Measurements from ENCODE around the gene MAD1L1.

MAD1L1 gene

GRCh38 chr7:1946025-1946772 lies 286.5 kb downstream of the MAD1L1 start:
- no peak for DNase-seq

- DNase-seq, result no peak
These were observed 287.2 kb downstream of the MAD1L1 start for GRCh38 chr7:1945558-1945957.

DNA sequence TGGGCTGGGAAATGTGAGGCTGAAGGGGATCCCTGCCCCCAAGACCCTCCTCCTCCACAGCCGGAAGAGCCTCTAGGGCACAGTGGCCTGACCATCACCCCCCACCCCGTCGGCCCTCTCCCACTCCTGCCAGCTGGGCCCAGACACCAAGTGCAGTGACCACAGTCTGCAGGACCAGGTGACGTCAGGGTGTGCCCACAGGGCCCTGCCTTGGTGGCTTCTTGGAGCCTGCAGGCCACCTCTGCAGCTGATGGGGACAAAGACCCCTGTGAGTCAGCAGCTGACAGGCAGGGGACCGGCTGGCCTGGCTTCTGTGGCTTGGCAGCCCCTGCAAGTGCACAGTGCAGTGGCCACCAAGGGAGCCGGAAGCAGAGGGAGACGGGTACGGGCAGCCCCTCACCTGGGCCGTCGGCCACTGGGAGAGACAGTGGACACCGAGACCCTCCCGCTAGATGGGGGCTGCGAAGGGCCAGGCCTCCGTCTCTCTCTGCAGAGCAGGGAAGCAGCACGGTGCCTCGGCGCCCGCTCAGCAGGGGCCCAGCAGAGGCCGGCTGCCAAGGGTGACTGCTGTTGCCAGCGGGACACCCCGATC lies 288.0 kb downstream of the MAD1L1 start:
- DNase-seq, result no peak

- no peak for DNase-seq
These were observed 288.7 kb downstream of the MAD1L1 start for GRCh38 chr7:1943933-1944618.

GRCh38 chr7:1943326-1943725 lies 289.4 kb downstream of the MAD1L1 start:
- no peak for DNase-seq

- DNase-seq, result no peak
These were observed 289.8 kb downstream of the MAD1L1 start for GRCh38 chr7:1942941-1943289.

DNA sequence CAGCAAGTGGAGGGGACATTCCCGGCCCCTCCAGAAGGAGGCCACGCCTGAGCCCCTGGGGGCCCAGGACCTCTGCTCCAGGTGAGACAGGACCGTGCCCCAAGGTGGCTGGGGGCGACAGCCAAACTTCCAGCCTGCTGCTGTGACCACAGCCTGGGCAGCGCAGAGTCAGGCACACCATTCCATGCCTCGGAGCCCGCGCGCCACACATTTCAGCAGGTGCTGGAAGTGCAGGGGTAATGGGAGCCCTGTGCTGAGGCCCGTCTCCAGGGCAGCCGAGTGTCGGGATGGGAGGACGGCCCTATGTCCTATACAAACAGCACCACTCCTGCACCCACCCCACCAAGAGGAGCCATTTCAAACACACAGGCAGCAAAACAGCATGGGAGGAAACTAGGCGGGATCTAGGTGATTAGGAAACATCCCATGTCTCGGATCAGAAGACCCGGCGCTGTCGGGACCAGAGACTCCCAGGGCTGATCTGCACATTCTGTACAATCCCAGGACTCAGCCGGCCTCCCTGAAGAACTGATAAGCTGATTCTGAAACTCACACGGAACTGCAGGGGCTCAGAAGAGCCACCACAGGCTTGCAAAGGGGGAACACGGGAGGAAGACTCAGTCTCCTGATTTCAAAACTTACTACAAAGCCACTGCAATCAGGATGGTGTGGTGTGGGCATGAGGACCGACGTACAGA lies 290.4 kb downstream of the MAD1L1 start:
- DNase-seq, result no peak

- no peak for DNase-seq
These were observed 291.1 kb downstream of the MAD1L1 start for GRCh38 chr7:1941464-1942242.

DNA sequence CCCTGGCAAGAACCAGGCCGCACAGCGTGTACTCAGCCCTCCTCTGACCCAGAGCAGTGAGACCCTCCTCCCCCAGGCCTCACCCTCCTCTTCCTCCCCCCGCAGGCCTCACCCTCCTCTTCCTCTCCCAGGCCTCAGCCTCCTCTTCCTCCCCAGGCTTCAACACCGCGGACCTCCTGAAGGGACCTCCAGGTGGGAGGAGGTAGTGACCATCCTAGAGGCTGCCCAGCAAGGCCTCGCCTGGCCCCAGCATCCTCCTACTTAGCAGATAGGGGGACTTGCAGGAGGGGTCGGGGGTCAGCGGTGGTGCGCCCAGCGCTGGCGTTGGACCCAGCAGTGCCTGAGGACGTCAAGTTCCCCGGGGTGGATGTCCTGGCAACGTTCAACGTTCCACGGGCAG lies 291.9 kb downstream of the MAD1L1 start:
- DNase-seq, result no peak

GRCh38 chr7:1940402-1940786 lies 292.4 kb downstream of the MAD1L1 start:
- peak; percentile 91 for DNase-seq

DNA sequence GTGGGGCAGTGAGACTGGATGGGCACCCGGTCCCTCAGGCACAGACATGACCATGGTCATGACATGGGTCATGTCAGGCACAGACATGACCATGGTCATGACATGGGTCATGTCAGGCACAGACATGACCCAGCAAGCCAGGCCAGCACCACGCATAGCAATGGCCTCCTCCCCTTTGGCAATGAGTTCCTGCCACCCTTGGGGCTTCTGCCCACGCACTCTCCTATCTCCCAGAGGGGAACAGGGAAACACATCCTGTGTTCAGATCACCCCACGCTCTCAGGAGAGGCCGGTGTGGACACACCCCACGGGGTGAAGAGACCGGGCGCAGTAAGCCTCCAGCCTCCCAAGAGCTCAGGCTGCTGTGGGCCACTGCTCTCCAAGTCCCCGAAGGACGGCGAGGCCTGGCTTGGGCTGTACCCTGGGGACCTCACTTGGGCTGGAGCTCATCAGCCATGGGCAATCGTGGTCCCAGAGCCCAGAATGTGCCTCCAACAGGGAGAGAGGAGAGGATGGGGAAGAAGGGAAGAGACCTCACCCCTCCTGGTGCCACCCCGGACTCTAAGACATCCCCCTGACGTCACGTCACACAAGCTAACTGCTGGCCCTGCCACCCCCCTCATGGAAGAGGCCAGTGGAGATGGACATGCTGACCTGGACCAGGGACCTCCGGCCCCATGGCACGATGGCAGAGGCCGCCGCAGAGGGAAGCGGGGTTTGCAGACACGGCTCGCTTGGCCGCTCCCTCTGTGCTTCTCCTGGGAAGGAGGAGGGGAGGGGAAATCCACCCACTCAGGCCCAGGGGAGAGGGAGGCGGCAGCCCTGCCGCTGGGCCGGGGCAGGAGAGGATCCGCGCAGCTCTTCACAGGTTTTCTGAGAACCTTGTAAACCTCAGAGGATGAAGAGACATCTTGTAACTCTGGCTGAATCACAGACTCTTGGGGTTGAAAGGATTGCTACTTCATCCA lies 293.0 kb downstream of the MAD1L1 start:
- DNase-seq, result peak; percentile 78

DNA sequence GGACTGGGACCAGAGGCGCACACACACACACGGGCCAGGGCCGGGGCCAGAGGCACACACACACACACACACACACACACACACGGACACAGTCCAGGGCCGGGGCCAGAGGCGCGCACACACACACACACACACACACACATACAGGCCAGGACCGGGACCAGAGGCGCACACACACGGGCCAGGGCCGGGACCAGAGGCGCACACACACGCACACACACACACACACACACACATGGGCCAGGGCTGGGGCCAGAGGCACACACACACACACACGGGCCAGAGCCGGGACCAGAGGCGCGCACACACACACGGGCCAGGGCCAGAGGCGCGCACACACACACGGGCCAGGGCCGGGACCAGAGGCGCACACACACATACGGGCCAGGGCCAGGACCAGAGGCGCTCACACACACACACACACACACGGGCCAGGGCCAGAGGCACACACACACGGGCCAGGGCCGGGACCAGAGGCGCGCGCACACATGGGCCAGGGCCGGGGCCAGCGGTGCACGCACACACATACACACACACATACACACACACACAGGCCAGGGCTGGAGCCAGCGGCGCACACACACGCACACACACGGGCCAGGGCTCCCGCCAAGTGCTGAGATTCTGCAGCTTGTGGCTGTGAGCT lies 293.8 kb downstream of the MAD1L1 start:
- no peak for DNase-seq

DNA sequence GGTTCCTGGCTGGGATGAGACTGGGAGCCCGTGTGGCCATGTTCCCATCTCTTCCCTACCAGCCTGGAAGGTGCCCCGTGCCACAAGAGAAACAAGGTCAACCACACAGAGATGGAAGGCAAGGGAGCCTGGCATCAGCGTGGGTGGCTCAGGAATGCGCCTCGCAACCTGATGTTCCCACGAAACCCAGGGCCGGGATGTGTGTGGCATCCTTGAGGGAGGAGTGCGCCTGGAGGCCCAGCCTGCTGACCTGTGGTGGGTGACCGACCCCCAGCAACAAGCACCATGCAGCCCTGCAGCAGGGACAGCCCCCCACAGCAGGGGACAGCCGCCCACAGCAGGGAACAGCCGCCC lies 295.5 kb downstream of the MAD1L1 start:
- DNase-seq, result no peak

GRCh38 chr7:1936531-1937251 lies 296.1 kb downstream of the MAD1L1 start:
- no peak for DNase-seq

- no peak for DNase-seq
These were observed 296.8 kb downstream of the MAD1L1 start for GRCh38 chr7:1936006-1936310.

DNA sequence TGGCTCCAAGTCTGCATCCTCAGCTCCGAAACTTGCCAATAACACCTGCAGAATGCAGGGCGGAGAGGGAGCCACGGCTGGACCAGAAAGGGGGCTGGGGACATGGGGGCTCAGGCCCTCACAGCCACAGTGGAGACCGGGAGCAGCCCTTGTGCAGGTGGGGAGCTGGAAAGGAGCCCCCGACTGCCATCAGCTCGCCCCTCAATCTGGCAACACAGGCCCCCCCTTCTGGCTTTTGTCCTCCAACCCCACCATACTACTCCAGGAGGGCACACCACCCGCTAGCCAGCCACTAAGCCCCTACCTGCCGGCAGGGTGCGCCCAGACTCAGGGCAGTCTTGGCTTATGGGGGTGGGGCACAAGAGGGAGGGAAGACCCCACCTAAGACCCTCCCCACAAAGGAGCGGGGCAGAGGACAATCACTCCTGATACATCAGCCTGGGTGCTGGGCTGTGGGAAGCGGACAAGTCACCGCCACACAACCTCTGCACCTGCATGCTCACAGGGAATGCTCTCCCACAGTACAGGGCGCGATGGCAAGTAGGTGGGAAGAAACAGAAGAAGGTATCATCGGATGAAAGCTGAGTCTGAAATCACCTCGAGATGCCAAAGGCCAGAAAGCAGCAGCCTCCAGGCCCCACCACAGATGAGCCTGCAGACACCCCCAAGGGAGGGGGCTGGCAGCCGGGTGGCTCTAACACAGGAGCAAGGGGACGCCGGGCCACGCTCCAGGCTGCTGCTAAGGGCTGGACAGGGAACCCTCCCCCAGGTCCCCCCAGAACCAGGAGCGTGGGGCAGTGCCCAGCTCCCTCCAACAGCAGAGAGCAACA lies 297.4 kb downstream of the MAD1L1 start:
- DNase-seq, result no peak

- no peak for DNase-seq
These were observed 298.0 kb downstream of the MAD1L1 start for GRCh38 chr7:1934756-1935155.

- no peak for DNase-seq
These were observed 298.7 kb downstream of the MAD1L1 start for GRCh38 chr7:1934017-1934416.

GRCh38 chr7:1933066-1933750 lies 299.5 kb downstream of the MAD1L1 start:
- no peak for DNase-seq
